Measurements from ENCODE around the gene MEGF11. TPM values are rescaled to one million over a fixed set of nuclear protein-coding genes. Genes with fewer than 3 reads are reported as not detected.

MEGF11 gene
- not detected in 2 replicates for total RNA-seq

GRCh38 chr15:66253418-66254088 is at the start of gene MEGF11:
MEGF11 (minus strand) TSS chr15:66253750; CDS start chr15:66128403, 125,347 bp downstream.

GRCh38 chr15:66293419-66294156 is 40.0 kb upstream of the MEGF11 start, which contains the start of gene DIS3L:
DIS3L (plus strand) TSS chr15:66293568; CDS start chr15:66293597, 29 bp downstream.

GRCh38 chr15:65869126-65869953 is 384.2 kb downstream of the MEGF11 start, which contains the start of gene RAB11A:
RAB11A (plus strand) TSS chr15:65869491; CDS start chr15:65869586, 95 bp downstream.

Other genes starting within 250 kb of the MEGF11 start
- 22.8 and 23.6 TPM in 2 replicates for gene DIS3L, start 39.8 kb upstream of the MEGF11 start, total RNA-seq
- gene TIPIN, start 102.9 kb upstream of the MEGF11 start, total RNA-seq, result 4.3 and 7.6 TPM in 2 replicates
- 27.1 and 28.5 TPM in 2 replicates for gene MAP2K1, start 133.2 kb upstream of the MEGF11 start, total RNA-seq
- 18.6 and 21.8 TPM in 2 replicates for gene SNAPC5, start 244.0 kb upstream of the MEGF11 start, total RNA-seq